HepG2 (cell line): Measurements from ENCODE around the gene CCDC178. TPM values are rescaled to one million over a fixed set of nuclear protein-coding genes. Genes with fewer than 3 reads are reported as not detected.

ENCODE experiments used
- BCL6 ChIP-seq: IDR thresholded peaks from 2 replicates; pipeline ENCODE4 v1.6.1; 2016; ENCODE audit warnings: missing genetic modification reagents, missing compliant biosample characterization
- FOXP1 ChIP-seq, 2 experiments: fragments of 450-650 bp in 1 of 2; IDR thresholded peaks; 2 replicates each; pipeline ENCODE4 v1.6.1; 2017 to 2018; ENCODE audit warnings: antibody characterized with exemption in 1 of 2
- HCFC1 ChIP-seq: fragments of 150-350 bp; IDR thresholded peaks from 2 replicates; pipeline ENCODE4 v1.6.1; 2014; ENCODE audit warnings: low read depth, low read length
- HHEX ChIP-seq: IDR thresholded peaks from 2 replicates; pipeline ENCODE4 v1.6.1; 2016; ENCODE audit warnings: control low read depth
- NFRKB ChIP-seq: fragments of 450-650 bp; IDR thresholded peaks from 2 replicates; pipeline ENCODE4 v1.6.1; 2017
- SIX1 ChIP-seq: sonication (generic); formaldehyde crosslinking; IDR thresholded peaks from 2 replicates; pipeline ENCODE4 v1.4.0; 2020; ENCODE audit warnings: missing genetic modification reagents, borderline replicate concordance
- TBX3 ChIP-seq: fragments of 450-650 bp; IDR thresholded peaks from 2 replicates; pipeline ENCODE4 v1.6.1; 2017; ENCODE audit warnings: antibody characterized with exemption, mild to moderate bottlenecking, inconsistent platforms, borderline replicate concordance
- ZNF703 ChIP-seq: sonication (generic); formaldehyde crosslinking; IDR thresholded peaks from 2 replicates; pipeline ENCODE4 v1.5.1; 2020; ENCODE audit warnings: missing genetic modification reagents, mild to moderate bottlenecking, moderate library complexity, borderline replicate concordance
- polyA plus RNA-seq, 8 experiments: library from polyadenylated mRNA; depleted of rRNA in 3 of 8; stranded (reverse) in 7 of 8; unstranded in 1 of 8; fragments of >200 nt; fragmentation: Illumina TruSeq in 4 of 8; extraction: Trizol in 4 of 8; gene quantifications; 2 replicates each; pipeline versions ENCODE4 v1.2.1 to v1.2.3, GENCODE V29; 2011 to 2016; ENCODE audit warnings: low read depth in 4 of 8, missing spikeins in 1 of 8, mixed read lengths in 1 of 8; ENCODE audit not compliant: insufficient read depth in 1 of 8
- total RNA-seq, 5 experiments: library from RNA; depleted of rRNA; stranded (reverse); fragments of >200 nt; fragmentation: Illumina TruSeq; extraction: Trizol; gene quantifications; 2 replicates each; pipeline ENCODE4 v1.2.3, GENCODE V29; 2016; ENCODE audit warnings: low read depth in 1 of 5
- TF ChIP-seq, protein P1 (sequence below): sonication (generic); formaldehyde crosslinking; IDR thresholded peaks from 2 replicates; pipeline ENCODE4 v1.5.1; 2020; ENCODE audit warnings: mild to moderate bottlenecking, missing genetic modification reagents, borderline replicate concordance
- TF ChIP-seq, protein P2 (sequence below): IDR thresholded peaks from 2 replicates; pipeline ENCODE4 v1.4.0; 2020; ENCODE audit warnings: mild to moderate bottlenecking, missing genetic modification reagents
- TF ChIP-seq, protein P3 (sequence below): sonication (generic); formaldehyde crosslinking; IDR thresholded peaks from 2 replicates; pipeline ENCODE4 v1.4.0; 2020; ENCODE audit warnings: mild to moderate bottlenecking, missing genetic modification reagents, borderline replicate concordance
- TF ChIP-seq, protein P4 (sequence below): IDR thresholded peaks from 2 replicates; pipeline ENCODE4 v1.6.1; 2012; ENCODE audit warnings: low read depth, low read length, improper control_type of control experiment

CCDC178 gene
- total and polyA plus RNA-seq, 2 of the 13 experiments (the other 11 are each of a cell fraction or from before 2014, with no cell fraction given) = not detected

DNA sequence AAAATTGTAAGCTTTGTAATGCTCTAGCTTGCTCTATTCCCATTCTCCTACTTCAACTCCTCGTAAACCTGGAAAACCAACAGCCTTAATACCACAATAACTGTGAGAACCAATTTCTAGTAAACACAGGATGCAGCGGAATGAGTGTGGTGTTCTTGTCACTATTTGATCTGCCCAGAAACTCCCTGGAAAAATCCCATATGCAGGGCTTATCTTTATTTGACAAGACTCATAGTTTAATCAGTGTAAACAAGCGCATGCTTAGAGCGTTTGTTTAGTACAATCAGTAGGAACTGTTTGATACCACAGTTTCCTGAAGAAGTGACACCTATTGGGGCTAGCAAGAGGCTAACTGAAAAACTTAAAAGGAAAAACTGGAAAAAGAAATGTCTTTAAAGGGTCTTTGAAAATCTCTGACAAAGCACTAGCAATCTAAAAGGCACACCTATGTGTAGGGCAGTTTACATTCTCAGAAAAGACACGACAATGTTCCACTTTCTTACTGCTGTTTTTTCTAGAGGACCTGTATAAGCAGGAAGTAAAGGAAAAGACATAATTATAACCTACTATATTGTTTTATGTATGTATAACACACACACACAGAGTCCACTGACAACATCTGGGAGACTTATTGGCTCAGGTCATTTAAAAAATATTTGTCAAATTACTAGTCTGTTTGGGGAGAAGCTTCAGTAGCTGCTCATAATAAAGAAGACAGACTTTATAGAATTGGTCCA, 426.3 kb downstream of the CCDC178 start (continued):
- TF ChIP-seq, protein P1, sequence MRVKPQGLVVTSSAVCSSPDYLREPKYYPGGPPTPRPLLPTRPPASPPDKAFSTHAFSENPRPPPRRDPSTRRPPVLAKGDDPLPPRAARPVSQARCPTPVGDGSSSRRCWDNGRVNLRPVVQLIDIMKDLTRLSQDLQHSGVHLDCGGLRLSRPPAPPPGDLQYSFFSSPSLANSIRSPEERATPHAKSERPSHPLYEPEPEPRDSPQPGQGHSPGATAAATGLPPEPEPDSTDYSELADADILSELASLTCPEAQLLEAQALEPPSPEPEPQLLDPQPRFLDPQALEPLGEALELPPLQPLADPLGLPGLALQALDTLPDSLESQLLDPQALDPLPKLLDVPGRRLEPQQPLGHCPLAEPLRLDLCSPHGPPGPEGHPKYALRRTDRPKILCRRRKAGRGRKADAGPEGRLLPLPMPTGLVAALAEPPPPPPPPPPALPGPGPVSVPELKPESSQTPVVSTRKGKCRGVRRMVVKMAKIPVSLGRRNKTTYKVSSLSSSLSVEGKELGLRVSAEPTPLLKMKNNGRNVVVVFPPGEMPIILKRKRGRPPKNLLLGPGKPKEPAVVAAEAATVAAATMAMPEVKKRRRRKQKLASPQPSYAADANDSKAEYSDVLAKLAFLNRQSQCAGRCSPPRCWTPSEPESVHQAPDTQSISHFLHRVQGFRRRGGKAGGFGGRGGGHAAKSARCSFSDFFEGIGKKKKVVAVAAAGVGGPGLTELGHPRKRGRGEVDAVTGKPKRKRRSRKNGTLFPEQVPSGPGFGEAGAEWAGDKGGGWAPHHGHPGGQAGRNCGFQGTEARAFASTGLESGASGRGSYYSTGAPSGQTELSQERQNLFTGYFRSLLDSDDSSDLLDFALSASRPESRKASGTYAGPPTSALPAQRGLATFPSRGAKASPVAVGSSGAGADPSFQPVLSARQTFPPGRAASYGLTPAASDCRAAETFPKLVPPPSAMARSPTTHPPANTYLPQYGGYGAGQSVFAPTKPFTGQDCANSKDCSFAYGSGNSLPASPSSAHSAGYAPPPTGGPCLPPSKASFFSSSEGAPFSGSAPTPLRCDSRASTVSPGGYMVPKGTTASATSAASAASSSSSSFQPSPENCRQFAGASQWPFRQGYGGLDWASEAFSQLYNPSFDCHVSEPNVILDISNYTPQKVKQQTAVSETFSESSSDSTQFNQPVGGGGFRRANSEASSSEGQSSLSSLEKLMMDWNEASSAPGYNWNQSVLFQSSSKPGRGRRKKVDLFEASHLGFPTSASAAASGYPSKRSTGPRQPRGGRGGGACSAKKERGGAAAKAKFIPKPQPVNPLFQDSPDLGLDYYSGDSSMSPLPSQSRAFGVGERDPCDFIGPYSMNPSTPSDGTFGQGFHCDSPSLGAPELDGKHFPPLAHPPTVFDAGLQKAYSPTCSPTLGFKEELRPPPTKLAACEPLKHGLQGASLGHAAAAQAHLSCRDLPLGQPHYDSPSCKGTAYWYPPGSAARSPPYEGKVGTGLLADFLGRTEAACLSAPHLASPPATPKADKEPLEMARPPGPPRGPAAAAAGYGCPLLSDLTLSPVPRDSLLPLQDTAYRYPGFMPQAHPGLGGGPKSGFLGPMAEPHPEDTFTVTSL = 0 out of 2 replicates have a peak, but pooled peaks have one; percentile 27
- no peak for TF ChIP-seq SIX1 (CRISPR knock-in tag)
- TF ChIP-seq HCFC1 = no peak
- TF ChIP-seq, protein P2, sequence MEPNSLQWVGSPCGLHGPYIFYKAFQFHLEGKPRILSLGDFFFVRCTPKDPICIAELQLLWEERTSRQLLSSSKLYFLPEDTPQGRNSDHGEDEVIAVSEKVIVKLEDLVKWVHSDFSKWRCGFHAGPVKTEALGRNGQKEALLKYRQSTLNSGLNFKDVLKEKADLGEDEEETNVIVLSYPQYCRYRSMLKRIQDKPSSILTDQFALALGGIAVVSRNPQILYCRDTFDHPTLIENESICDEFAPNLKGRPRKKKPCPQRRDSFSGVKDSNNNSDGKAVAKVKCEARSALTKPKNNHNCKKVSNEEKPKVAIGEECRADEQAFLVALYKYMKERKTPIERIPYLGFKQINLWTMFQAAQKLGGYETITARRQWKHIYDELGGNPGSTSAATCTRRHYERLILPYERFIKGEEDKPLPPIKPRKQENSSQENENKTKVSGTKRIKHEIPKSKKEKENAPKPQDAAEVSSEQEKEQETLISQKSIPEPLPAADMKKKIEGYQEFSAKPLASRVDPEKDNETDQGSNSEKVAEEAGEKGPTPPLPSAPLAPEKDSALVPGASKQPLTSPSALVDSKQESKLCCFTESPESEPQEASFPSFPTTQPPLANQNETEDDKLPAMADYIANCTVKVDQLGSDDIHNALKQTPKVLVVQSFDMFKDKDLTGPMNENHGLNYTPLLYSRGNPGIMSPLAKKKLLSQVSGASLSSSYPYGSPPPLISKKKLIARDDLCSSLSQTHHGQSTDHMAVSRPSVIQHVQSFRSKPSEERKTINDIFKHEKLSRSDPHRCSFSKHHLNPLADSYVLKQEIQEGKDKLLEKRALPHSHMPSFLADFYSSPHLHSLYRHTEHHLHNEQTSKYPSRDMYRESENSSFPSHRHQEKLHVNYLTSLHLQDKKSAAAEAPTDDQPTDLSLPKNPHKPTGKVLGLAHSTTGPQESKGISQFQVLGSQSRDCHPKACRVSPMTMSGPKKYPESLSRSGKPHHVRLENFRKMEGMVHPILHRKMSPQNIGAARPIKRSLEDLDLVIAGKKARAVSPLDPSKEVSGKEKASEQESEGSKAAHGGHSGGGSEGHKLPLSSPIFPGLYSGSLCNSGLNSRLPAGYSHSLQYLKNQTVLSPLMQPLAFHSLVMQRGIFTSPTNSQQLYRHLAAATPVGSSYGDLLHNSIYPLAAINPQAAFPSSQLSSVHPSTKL (CRISPR knock-in tag) = peak; percentile 53; the same call in 1 of the 2 replicates
- TF ChIP-seq ZNF703 = no peak
- peak; percentile 71; the same call in 1 of the 2 replicates for TF ChIP-seq TBX3
- TF ChIP-seq, protein P3, sequence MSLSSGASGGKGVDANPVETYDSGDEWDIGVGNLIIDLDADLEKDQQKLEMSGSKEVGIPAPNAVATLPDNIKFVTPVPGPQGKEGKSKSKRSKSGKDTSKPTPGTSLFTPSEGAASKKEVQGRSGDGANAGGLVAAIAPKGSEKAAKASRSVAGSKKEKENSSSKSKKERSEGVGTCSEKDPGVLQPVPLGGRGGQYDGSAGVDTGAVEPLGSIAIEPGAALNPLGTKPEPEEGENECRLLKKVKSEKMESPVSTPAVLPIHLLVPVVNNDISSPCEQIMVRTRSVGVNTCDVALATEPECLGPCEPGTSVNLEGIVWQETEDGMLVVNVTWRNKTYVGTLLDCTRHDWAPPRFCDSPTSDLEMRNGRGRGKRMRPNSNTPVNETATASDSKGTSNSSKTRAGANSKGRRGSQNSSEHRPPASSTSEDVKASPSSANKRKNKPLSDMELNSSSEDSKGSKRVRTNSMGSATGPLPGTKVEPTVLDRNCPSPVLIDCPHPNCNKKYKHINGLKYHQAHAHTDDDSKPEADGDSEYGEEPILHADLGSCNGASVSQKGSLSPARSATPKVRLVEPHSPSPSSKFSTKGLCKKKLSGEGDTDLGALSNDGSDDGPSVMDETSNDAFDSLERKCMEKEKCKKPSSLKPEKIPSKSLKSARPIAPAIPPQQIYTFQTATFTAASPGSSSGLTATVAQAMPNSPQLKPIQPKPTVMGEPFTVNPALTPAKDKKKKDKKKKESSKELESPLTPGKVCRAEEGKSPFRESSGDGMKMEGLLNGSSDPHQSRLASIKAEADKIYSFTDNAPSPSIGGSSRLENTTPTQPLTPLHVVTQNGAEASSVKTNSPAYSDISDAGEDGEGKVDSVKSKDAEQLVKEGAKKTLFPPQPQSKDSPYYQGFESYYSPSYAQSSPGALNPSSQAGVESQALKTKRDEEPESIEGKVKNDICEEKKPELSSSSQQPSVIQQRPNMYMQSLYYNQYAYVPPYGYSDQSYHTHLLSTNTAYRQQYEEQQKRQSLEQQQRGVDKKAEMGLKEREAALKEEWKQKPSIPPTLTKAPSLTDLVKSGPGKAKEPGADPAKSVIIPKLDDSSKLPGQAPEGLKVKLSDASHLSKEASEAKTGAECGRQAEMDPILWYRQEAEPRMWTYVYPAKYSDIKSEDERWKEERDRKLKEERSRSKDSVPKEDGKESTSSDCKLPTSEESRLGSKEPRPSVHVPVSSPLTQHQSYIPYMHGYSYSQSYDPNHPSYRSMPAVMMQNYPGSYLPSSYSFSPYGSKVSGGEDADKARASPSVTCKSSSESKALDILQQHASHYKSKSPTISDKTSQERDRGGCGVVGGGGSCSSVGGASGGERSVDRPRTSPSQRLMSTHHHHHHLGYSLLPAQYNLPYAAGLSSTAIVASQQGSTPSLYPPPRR (CRISPR knock-in tag) = peak; percentile 57; the same call in 1 of the 2 replicates
- TF ChIP-seq FOXP1 (IDR thresholded peaks at IDR 0.05) = no peak
- TF ChIP-seq FOXP1 (CRISPR knock-in tag; IDR thresholded peaks at IDR 0.05) = peak; percentile 56
- peak; percentile 83 for TF ChIP-seq BCL6 (CRISPR knock-in tag)
- TF ChIP-seq, protein P4, sequence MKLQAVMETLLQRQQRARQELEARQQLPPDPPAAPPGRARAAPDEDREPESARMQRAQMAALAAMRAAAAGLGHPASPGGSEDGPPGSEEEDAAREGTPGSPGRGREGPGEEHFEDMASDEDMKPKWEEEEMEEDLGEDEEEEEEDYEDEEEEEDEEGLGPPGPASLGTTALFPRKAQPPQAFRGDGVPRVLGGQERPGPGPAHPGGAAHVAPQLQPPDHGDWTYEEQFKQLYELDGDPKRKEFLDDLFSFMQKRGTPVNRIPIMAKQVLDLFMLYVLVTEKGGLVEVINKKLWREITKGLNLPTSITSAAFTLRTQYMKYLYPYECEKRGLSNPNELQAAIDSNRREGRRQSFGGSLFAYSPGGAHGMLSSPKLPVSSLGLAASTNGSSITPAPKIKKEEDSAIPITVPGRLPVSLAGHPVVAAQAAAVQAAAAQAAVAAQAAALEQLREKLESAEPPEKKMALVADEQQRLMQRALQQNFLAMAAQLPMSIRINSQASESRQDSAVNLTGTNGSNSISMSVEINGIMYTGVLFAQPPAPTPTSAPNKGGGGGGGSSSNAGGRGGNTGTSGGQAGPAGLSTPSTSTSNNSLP = peak; percentile 59; the same call in 1 of the 2 replicates
- peak; percentile 88 for TF ChIP-seq HHEX
- TF ChIP-seq NFRKB = no peak
